CD14-positive monocyte (primary cell): ENCODE results near the gene NTRK3. TPM values are rescaled to one million over a fixed set of nuclear protein-coding genes. Genes with fewer than 3 reads are reported as not detected.

Experiments used
- DNase-seq, 3 donors: peaks; one replicate each; pipeline ENCODE4 v3.0.0-alpha.2; 2011 to 2022
- H2AFZ ChIP-seq: 2 replicates; pipeline ENCODE4 v1.6.0; 2012; ENCODE audit warnings: mild to moderate bottlenecking, low read depth, low read length, inconsistent platforms; ENCODE audit not compliant: insufficient read depth, poor library complexity, severe bottlenecking
- H3K27ac ChIP-seq, 2 donors: 1 replicate in 1 of 2; 2 replicates in 1 of 2; pipeline ENCODE4 v1.5.1; 2012 to 2013; ENCODE audit warnings: low read length in 2 of 2, control low read depth in 1 of 2, inconsistent platforms in 1 of 2, low read depth in 1 of 2, mild to moderate bottlenecking in 1 of 2
- H3K27me3 ChIP-seq, 2 donors: one replicate each; pipeline versions ENCODE4 v1.6.0 to v1.6.1; 2011 to 2013; ENCODE audit warnings: low read length in 2 of 2; ENCODE audit not compliant: control insufficient read depth in 2 of 2, insufficient read depth in 2 of 2
- H3K36me3 ChIP-seq, 2 donors: replicated peaks in 1 of 2; 1 replicate in 1 of 2; 2 replicates in 1 of 2; pipeline versions ENCODE4 v1.5.1 to v1.6.1; 2012 to 2013; ENCODE audit warnings: low read length in 2 of 2, control low read depth in 1 of 2, inconsistent platforms in 1 of 2, mild to moderate bottlenecking in 1 of 2; ENCODE audit not compliant: insufficient read depth in 2 of 2, control insufficient read depth in 1 of 2
- H3K4me1 ChIP-seq, 2 donors: 1 replicate in 1 of 2; 2 replicates in 1 of 2; pipeline versions ENCODE4 v1.5.1 to v1.6.1; 2012 to 2013; ENCODE audit warnings: low read length in 2 of 2, control low read depth in 1 of 2, inconsistent platforms in 1 of 2, mild to moderate bottlenecking in 1 of 2, moderate library complexity in 1 of 2; ENCODE audit not compliant: insufficient read depth in 2 of 2, control insufficient read depth in 1 of 2
- H3K4me2 ChIP-seq: replicated peaks from 2 replicates; pipeline ENCODE3; 2012; ENCODE audit warnings: low read length, moderate library complexity, mild to moderate bottlenecking; ENCODE audit not compliant: poor library complexity, severe bottlenecking; ENCODE audit errors: extremely low read depth
- H3K4me3 ChIP-seq, 3 experiments: fragments of 200-600 bp in 1 of 3; sonication (generic) in 1 of 3; replicated peaks in 1 of 3; 1 replicate in 2 of 3; 2 replicates in 1 of 3; pipeline ENCODE4 v1.5.1; 2011 to 2013; ENCODE audit warnings: low read length in 3 of 3, mild to moderate bottlenecking in 3 of 3, control low read depth in 2 of 3, low read depth in 2 of 3, inconsistent platforms in 1 of 3, moderate library complexity in 1 of 3
- H3K79me2 ChIP-seq: 2 replicates; pipeline ENCODE4 v1.6.0; 2012; ENCODE audit warnings: mild to moderate bottlenecking, control low read depth, inconsistent platforms, low read length, moderate library complexity; ENCODE audit not compliant: insufficient read depth
- H3K9ac ChIP-seq: 2 replicates; pipeline ENCODE4 v1.6.0; 2017; ENCODE audit warnings: low read length, mild to moderate bottlenecking; ENCODE audit not compliant: insufficient read depth, poor library complexity, severe bottlenecking
- H3K9me3 ChIP-seq, 2 donors: replicated peaks in 1 of 2; 1 replicate in 1 of 2; 2 replicates in 1 of 2; pipeline versions ENCODE4 v1.5.1 to v1.6.1; 2012 to 2013; ENCODE audit warnings: low read length in 2 of 2, control low read depth in 1 of 2; ENCODE audit not compliant: control insufficient read depth in 1 of 2, insufficient read depth in 1 of 2
- H4K20me1 ChIP-seq: 2 replicates; pipeline ENCODE4 v1.6.0; 2012; ENCODE audit warnings: mild to moderate bottlenecking, low read length, control low read depth, moderate library complexity; ENCODE audit not compliant: insufficient read depth
- H3K27ac Mint-ChIP-seq, 7 donors: one replicate each; pipeline ENCODE4 v1.8.0; 2020; ENCODE audit warnings: mild to moderate bottlenecking in 7 of 7, mixed read lengths in 7 of 7, moderate library complexity in 6 of 7, inconsistent platforms in 2 of 7
- H3K27me3 Mint-ChIP-seq, 3 donors: one replicate each; pipeline ENCODE4 v1.8.0; 2021 to 2022; ENCODE audit warnings: low read depth in 3 of 3, mild to moderate bottlenecking in 3 of 3, mixed read lengths in 3 of 3, moderate library complexity in 3 of 3, inconsistent platforms in 1 of 3
- H3K36me3 Mint-ChIP-seq, 2 donors: one replicate each; pipeline ENCODE4 v1.8.0; 2020; ENCODE audit warnings: mixed read lengths in 2 of 2, inconsistent platforms in 1 of 2, mild to moderate bottlenecking in 1 of 2
- H3K4me1 Mint-ChIP-seq: one replicate; pipeline ENCODE4 v1.8.0; 2020; ENCODE audit warnings: mild to moderate bottlenecking, mixed read lengths
- H3K4me3 Mint-ChIP-seq, 2 donors: one replicate each; pipeline ENCODE4 v1.8.0; 2020; ENCODE audit warnings: mild to moderate bottlenecking in 2 of 2, mixed read lengths in 2 of 2, moderate library complexity in 1 of 2
- H3K9me3 Mint-ChIP-seq, 7 donors: one replicate each; pipeline ENCODE4 v1.8.0; 2020 to 2022; ENCODE audit warnings: mixed read lengths in 7 of 7, mild to moderate bottlenecking in 6 of 7, moderate library complexity in 6 of 7, inconsistent platforms in 2 of 7
- WGBS: methylation state at CpG from one replicate; pipeline ENCODE4 v1.1.5; 2013; ENCODE audit warnings: missing lambda C conversion rate; ENCODE audit not compliant: insufficient coverage; 5-methylcytosine and 5-hydroxymethylcytosine counted together
- intact Hi-C, 2 donors: fragments of 100-400 bp; cut with micrococcal nuclease; formaldehyde crosslinking; loops; one replicate each; pipeline versions ENCODE4 v1.15.0 to v1.15.1; 2023
- polyA plus RNA-seq, 3 donors: library from polyadenylated mRNA; depleted of rRNA in 1 of 3; unstranded in 2 of 3; stranded (reverse) in 1 of 3; fragments of 300-500 nt in 2 of 3; fragments of >200 nt in 1 of 3; fragmentation: Illumina TruSeq in 2 of 3; gene quantifications; 1 replicate in 2 of 3; 2 replicates in 1 of 3; pipeline ENCODE4 v1.2.3, GENCODE V29; 2012 to 2021
- TF ChIP-seq, protein P1 (sequence below): fragments of 200-600 bp; IDR thresholded peaks from one replicate; pipeline ENCODE4 v1.8.0; 2022; ENCODE audit warnings: antibody characterized with exemption, mild to moderate bottlenecking

The NTRK3 gene
- polyA plus RNA-seq, 3 donors, result not detected

DNA sequence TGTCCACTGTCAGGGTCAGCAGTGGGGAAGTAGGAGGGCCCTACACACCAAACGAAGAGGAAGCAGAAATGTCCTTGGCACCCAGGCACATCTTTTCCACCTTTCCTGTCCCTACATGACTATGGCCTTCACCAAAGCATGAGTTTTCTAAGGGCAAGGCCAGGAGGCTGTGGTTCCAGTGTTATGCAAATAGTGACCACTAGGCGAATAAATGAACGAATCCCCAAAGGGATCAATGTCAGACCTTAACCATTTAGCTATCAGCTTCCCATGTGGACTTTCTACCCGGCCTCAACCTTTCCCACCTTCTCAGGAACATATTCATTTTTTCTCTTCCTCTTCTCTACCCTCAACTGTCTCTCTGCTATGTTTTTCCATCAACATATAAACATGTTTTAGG is 63.1 kb downstream of the NTRK3 start:
- no peak overlapping the region for H2AFZ ChIP-seq
- Mint-ChIP-seq H3K27ac (no peak overlapping the region), H3K27me3 (peaks cover 2 to 9% (median 2%) of the 10 kb centered on the region in 3 donors), H3K36me3 (no peaks in the 10 kb centered on the region), H3K9me3 (peaks cover 0 to 7% (median 2%) of the 10 kb centered on the region in 7 donors), H3K4me1 (no peaks in the 10 kb centered on the region), H3K4me3 (no peak overlapping the region)
- H3K4me3 ChIP-seq, result no peak overlapping the region
- no peaks in the 10 kb centered on the region for H3K4me1 ChIP-seq
- H3K27me3 ChIP-seq, result no peaks in the 10 kb centered on the region
- WGBS, result 79% methylated on average over 3 of the region's 4 CpGs
- H3K9me3 ChIP-seq, result no peaks in the 10 kb centered on the region
- H3K4me2 ChIP-seq, result no peak overlapping the region
- no peak overlapping the region for H3K27ac ChIP-seq
- TF ChIP-seq, protein P1, sequence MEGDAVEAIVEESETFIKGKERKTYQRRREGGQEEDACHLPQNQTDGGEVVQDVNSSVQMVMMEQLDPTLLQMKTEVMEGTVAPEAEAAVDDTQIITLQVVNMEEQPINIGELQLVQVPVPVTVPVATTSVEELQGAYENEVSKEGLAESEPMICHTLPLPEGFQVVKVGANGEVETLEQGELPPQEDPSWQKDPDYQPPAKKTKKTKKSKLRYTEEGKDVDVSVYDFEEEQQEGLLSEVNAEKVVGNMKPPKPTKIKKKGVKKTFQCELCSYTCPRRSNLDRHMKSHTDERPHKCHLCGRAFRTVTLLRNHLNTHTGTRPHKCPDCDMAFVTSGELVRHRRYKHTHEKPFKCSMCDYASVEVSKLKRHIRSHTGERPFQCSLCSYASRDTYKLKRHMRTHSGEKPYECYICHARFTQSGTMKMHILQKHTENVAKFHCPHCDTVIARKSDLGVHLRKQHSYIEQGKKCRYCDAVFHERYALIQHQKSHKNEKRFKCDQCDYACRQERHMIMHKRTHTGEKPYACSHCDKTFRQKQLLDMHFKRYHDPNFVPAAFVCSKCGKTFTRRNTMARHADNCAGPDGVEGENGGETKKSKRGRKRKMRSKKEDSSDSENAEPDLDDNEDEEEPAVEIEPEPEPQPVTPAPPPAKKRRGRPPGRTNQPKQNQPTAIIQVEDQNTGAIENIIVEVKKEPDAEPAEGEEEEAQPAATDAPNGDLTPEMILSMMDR, result no peak
- no peaks in the 10 kb centered on the region for H3K36me3 ChIP-seq
- no peak overlapping the region for H3K9ac ChIP-seq
- intact Hi-C loops, result no loop called here
- H4K20me1 ChIP-seq, result no peaks in the 10 kb centered on the region
- no peak for DNase-seq
- no peaks in the 10 kb centered on the region for H3K79me2 ChIP-seq

DNA sequence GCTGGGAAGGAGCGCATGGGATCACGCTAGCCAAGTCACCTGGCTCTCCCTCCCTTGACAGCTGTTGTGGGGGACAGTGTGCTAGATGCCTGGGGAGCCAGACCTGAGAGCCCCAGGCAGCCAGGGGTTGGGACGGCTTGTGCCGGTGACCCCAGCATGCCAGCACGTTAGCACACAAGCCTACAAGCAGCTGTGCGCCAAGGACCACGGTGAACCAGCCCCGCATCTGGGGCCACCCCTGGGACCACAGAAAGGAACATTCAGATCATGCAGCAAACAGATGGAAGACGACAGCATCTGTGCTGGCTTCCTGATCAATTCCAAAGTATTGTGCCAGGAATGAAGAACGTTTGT is 64.8 kb downstream of the NTRK3 start:
- Histone ChIP-seq H3K4me2 (no peak overlapping the region), H4K20me1 (no peaks in the 10 kb centered on the region), H3K9me3 (no peaks in the 10 kb centered on the region), H2AFZ (no peak overlapping the region), H3K4me1 (no peaks in the 10 kb centered on the region), H3K36me3 (no peaks in the 10 kb centered on the region), H3K27me3 (no peaks in the 10 kb centered on the region), H3K79me2 (no peaks in the 10 kb centered on the region), H3K4me3 (no peak overlapping the region), H3K9ac (no peak overlapping the region), H3K27ac (no peak overlapping the region)
- Mint-ChIP-seq H3K4me3 (no peak overlapping the region), H3K9me3 (peaks cover 0 to 5% (median 2%) of the 10 kb centered on the region in 7 donors), H3K36me3 (no peaks in the 10 kb centered on the region), H3K4me1 (no peaks in the 10 kb centered on the region), H3K27me3 (peaks cover 0 to 9% (median 2%) of the 10 kb centered on the region in 3 donors), H3K27ac (no peak overlapping the region)
- TF ChIP-seq, protein P1, result no peak
- intact Hi-C loops, result no loop called here
- no peak for DNase-seq
- 88% methylated on average over 8 of the region's 10 CpGs for WGBS
